GM18951 (cell line): ENCODE measurements around the gene IFNL1.
"Not testable (repeated sequence)": the region's sequence is repeated elsewhere in the genome, so short reads cannot be mapped to it uniquely, and the experiment has no call there.

Source experiments
- POLR2A ChIP-seq: IDR thresholded peaks from 4 replicates; pipeline ENCODE4 v1.6.1; 2011; ENCODE audit warnings: mild to moderate bottlenecking; ENCODE audit not compliant: insufficient read length, insufficient read depth; ENCODE audit errors: extremely low read depth
- in situ Hi-C: fragments of 300-500 bp; cut with MboI; formaldehyde crosslinking; loops from one replicate; pipeline ENCODE4 v1.12.0; 2022; ENCODE audit warnings: low sequenced_read_pairs, mixed read lengths, inconsistent platforms; ENCODE audit not compliant: unreplicated experiment

The IFNL1 gene

DNA sequence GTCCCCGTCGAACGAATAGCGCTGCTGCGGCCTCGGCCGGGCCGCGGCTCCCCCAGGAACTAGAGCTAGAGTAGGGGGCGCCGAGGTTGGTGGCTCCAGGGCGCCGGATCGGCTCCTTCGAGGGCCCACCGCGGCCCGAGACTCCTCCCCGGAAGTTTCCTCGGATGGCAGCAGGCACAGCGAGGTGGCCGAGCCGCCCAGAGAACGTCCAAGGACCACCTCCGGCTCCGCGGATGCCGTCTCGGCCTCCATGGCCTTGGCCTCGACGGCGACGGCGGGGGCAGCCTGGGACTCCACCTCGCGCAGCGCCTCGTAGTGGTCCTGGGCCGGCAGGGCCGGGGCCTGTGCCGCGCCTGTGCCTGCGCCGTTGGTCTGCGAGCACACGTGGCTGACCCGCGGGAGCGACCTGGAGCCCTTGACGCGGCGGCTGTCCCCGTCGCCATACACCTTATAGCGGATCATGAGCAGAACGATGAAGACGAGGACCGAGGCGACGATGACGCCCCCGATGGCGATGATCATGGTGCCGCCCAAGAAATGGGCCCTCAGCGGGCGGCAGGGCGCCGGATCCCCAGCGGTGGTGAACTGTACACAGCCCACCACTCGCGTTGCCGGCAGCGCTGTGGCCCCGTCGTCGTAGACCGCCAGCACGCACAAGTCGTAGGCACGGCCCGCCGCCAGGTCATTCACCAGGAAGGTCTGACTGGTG, 11.8 kb downstream of the IFNL1 start:
- no peak for TF ChIP-seq POLR2A
- in situ Hi-C loops = no loop called here

DNA sequence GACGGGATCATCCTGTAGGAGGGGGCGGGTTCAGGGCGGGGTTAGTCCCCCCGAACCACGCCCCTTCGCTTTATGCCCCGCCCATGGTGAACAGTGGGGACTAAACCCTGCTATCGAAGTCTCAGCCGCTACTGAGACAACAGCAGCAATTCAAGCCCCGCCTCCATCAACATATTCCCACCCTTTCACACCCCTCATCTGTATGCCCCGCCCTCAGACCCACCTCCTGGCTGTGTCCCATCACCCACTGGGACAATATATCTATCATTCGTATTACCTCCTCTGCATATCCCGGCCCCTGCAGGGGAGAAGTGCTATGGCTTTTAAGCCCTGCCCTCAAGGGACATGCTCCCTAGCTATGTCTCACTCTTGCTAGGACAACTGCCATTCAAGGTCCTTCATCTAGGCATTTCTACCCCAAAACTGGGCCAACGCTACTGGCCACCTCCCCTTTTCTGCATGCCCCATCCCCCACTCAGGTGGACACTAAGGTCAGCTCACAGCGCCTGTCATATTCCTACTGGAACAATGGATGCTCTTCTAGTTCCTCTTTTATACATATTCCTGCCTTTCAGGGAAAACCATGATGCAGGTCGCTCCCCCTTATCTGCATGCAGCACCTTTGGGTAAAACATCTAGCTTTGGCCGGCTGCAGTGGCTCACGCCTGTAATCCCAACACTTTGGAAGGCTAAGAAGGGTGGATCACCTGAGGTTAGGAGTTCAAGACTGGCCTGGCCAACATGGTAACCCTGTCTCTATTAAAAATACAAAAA, 12.5 kb downstream of the IFNL1 start:
- in situ Hi-C loops = no loop called here
- no peak for TF ChIP-seq POLR2A

DNA sequence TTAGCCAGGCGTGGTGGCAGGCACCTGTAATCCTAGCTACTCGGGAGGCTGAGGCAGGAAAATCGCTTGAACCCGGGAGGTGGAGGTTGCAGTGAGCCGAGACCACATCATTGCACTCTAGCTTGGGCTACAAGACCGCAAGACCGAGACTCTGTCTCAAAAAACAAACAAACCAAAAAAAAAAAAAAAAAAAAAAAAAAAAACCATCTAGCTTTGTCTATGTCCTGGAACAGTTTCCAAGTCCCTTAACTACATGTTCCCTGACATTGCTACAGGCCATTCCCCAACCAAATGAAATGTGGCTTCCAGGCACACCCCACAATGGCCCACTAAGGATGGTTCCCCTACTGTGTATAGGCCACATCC, 13.1 kb downstream of the IFNL1 start:
- in situ Hi-C loops = not testable (repeated sequence)

DNA sequence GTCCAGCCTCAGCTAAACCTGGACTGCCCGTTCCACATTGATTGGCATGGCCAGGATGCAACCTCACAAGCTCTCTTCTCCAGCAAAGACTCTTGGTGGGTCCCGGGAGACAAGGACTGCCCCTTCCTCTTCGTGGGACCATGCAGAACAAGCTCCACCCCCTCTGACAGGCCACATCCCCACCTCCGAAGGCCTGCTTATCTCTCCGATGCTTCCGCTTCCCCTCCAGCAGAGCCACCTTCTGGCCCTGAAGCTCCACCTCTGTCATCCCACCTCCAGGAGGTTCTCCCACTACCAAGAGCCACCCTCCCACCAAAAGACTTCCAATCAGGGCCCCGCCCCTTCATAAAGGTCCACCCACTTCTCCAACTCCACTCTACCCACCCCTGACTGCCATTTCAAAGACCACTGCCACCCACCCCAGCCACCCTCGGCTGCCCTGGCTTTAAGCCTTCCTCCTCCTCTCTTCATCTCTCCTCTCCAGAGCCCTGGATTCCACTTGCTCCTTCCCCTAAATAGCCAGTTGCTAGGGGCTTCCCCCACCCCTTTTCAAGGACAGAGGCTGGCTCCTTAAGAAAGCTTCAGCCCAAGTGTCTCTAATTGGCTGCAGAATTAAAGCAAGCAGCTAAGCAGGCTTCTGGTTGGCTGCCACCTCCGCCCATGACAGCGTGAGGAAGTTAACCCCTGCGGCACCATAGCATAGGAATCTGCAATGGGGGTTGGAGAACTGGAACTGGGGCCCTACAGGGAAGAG, 14.5 kb downstream of the IFNL1 start:
- in situ Hi-C loops = no loop called here
- TF ChIP-seq POLR2A = no peak

DNA sequence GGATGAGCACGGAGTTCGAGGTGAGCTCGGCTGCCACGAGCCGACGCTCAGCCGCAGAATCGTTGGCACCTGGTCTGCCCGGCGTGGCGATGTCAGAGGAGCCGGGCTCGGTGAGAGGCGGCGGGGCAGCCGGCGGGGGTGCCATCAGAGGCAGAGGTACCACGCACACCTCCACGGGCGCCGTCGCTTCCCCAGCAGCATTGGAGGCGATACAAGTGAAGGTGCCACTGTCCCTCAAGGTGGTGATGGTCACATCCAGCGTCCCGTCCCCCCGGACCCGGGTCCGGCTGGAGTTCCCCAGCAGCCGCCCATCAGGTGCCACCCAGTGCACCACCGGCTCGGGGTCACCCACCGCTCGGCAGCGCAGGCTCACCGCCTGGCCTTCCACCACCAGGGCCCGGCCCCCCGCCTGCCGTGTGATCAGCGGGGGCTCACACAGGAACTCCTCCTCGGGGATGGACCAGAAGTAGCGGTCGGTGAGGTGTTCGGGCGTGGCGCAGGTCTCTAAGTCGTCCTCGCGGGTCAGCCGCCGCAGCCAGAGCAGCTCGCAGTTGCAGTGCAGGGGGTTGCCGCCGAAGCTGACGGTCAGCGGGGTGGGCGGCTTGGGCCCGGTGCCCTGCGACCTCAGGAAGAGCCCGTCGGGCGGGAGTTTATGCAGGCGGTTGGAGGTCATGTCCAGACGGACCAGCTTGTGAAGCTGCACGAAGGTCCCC, 18.0 kb downstream of the IFNL1 start:
- no peak for TF ChIP-seq POLR2A
- in situ Hi-C loops = no loop called here

DNA sequence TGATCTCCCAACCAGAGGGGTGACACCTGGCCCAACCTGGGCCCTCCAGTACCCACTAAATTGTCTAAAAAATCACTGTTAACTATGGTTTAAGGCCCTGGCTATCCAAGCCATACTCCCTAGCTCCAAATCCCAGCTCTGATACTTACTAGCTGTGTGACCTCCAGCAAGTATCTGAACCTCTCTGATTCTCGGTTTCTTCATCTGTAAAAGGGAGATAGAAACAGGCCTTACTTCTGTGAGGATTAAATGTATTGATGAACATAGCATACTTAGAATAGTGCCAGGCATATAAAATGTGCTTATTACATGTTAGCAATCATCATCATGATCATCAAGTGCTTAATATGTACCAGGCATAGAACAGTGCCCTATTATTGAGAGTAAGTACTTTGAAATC, 19.7 kb downstream of the IFNL1 start:
- TF ChIP-seq POLR2A = no peak
- in situ Hi-C loops = no loop called here

DNA sequence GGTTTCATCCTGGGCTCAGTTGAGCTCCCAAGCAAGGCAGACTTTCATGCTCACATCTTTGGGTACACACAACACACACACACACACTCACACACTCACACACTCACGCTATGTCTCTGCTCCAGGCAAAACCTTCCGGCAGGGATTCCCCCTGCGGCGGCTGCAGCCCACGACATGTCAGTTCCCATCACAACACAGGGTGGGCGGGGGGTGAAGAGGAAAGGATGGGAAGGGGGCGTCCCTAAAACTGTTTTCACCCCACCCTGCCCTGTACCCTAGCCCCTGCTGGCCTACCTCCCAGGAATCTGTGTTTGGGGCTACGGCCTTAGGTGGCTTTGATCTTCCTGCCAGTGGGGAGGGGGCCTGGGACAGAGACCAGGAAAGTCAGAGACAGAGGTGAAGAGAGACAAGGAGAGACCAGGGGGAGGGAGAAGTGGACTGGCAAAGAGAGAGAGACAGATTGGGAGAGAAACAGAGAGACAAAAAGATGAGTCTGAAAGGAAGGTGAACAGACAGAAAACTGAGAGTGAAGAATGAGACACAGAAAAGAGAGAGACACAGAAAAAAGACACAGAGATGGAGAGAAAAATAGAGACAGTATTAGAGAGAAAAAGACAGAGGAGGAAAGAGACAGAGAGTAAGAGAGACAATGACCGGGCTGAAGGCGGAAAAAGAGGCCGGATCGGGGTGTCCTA, 20.6 kb downstream of the IFNL1 start:
- no peak for TF ChIP-seq POLR2A
- in situ Hi-C loops = no loop called here

DNA sequence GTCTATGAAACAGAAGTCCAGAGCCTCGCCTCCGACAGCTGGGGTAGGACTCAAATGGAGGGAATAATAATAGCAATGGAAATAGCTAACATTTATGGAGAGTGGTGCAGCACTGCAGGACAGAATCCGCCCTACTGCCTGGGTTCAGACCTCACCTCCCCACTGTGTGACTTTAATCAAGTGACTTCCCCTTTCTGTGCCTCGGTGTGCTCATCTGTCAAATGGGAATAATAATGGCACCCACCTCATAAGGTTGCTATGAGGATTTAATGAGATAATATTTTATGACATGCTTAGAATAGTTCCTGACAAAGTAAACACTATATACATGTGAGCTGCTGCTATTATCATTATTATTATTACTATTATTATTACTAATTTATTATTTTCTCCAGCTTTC, 21.3 kb downstream of the IFNL1 start:
- in situ Hi-C loops = no loop called here
- TF ChIP-seq POLR2A = no peak

DNA sequence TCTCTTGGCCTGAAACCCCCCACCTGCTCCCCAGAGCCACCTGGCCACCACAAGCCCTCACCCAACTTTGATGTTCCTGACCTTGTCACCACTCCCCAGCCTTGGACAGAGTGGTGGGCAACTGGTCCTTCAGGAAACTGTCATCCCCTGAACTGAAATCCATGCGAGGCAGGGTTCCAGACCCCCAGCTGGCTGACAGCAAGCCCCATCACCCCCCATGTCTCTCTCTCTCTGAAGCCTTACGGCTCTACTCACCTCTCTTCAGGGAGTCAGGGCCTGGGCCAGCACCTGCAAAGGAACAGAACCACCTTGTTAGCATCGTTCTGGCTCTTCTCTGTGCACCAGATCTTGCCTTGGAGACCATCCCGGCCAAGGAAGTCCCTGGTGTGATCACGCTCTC, 21.9 kb downstream of the IFNL1 start:
- no peak for TF ChIP-seq POLR2A
- in situ Hi-C loops = no loop called here

DNA sequence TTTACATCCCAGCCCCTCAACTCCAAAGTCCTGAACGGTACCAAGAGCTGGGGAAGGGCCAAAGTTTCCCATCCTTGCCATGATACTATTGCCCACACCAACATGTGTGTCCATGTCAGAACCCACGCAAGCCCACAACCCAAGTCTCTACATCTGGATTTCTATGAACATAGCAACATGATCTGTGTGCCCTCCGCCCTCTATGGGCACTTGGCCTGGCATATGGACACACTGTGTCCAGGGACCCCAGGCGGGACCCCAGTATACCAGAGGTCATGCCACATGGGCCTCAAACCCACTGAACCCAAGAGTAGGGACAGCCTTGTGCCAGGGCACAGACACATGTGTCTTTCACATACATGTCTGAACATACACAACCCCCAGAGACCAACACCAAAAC, 22.5 kb downstream of the IFNL1 start:
- in situ Hi-C loops = no loop called here
- no peak for TF ChIP-seq POLR2A

DNA sequence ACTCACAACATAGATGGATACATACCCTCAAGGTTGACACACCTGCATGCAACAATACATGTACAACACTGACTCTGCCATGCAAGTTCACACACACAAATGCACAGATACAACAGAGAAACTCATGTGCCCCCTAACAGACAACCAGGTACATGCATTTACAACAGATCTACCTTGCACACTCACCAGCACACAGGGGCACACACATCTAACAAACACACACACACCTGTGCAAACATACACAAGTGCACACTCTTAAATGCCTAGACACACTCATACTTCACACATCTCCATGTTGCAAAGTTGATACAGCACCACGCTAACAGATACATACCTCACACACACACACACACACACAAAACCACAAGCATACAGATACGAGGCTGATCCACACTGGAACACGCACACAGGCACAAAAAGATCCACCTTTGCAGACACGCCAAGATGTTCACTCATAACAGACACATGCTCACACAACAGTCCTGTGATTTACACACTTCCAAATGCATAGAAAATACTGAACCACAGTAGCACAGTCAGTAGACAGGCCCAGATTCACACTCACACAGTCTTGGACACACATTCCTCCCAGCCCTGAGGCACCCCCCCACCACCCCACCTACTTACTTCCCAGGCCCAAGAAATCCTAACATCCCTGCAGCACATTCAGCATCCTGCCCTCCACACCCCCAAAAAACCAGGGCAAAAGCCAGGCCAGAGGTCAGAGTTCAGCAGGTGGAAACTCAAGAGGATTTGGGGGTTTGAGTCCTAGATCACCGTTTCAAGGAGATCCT, 23.1 kb downstream of the IFNL1 start:
- TF ChIP-seq POLR2A = no peak
- in situ Hi-C loops = no loop called here

DNA sequence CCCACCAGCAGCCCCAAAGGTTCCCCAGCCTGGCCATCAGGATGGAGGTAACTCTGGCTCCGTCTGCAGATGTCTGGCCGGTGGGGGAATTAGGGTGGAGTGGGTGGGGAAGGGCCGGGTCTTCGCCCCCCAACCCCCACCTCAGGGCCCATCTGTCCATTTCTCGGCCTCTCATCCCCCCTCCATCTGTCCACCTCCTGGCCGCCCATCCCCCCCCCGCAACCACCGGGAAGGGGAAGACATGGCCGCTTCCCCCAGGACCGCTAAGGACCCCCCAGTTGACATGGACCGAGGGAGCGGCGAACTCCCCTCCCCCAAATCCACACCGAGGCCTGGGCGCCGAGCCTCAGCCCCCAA, 23.7 kb downstream of the IFNL1 start:
- in situ Hi-C loops = no loop called here
- no peak for TF ChIP-seq POLR2A
